ENCODE results near the gene NTHL1. TPM values are rescaled to one million over a fixed set of nuclear protein-coding genes. Genes with fewer than 3 reads are reported as not detected.
"Not testable (repeated sequence)": the region's sequence is repeated elsewhere in the genome, so short reads cannot be mapped to it uniquely, and the experiment has no call there.

The NTHL1 gene
- polyA plus RNA-seq, 1 experiment = 10.7 TPM

- Histone ChIP-seq H3K9me3 (ENCODE audit: control insufficient read depth, insufficient read depth, low read length) (no peaks in the 10 kb centered on the region; the same call in 1 of the 2 replicates), H3K4me3 (ENCODE audit: low read depth, low read length) (peak overlapping the region; percentile 20; the same call in 1 of the 2 replicates), H3K27ac (ENCODE audit: low read depth, low read length) (peak overlapping the region; percentile 95), H3K27me3 (ENCODE audit: control insufficient read depth, insufficient read depth, low read length) (no peaks in the 10 kb centered on the region)
- TF ChIP-seq CTCF (IDR thresholded peaks at IDR 0.05; ENCODE audit: low read depth, low read length) = no peak
- ChIA-PET CTCF (interaction anchor here (1.5 kb wide), 1 partner anchor 14 kb away, joined by 6 read pairs; no protein-coding TSS in a partner anchor), POLR2A (interaction anchor here (0.6 to 1.8 kb wide), 5 partner anchors 11 to 432 kb away, joined by 3 to 9 read pairs (median 4); partner anchors contain the start of genes NTHL1, TRAF7 and TSC2)
- no peak for DNase-seq (ENCODE audit: low read depth, low spot score)
Measured at GRCh38 chr16:2036200-2036966, 11.3 kb downstream of the NTHL1 start.

- Histone ChIP-seq H3K27me3 (ENCODE audit: control insufficient read depth, insufficient read depth, low read length) (no peaks in the 10 kb centered on the region), H3K9me3 (ENCODE audit: control insufficient read depth, insufficient read depth, low read length) (no peaks in the 10 kb centered on the region; the same call in 1 of the 2 replicates), H3K4me3 (ENCODE audit: low read depth, low read length) (peak overlapping the region; percentile 20; the same call in 1 of the 2 replicates), H3K27ac (ENCODE audit: low read depth, low read length) (peak overlapping the region; percentile 95)
- POLR2A ChIA-PET = interaction anchor here (0.6 to 1.8 kb wide), 4 partner anchors 12 to 433 kb away, joined by 3 to 9 read pairs (median 6); partner anchors contain the start of genes NTHL1, TRAF7 and TSC2
- CTCF ChIA-PET = interaction anchor here (1.5 kb wide), 1 partner anchor 13 kb away, joined by 6 read pairs; no protein-coding TSS in a partner anchor
- DNase-seq (ENCODE audit: low read depth, low spot score) = peak; percentile 43
- TF ChIP-seq CTCF (IDR thresholded peaks at IDR 0.05; ENCODE audit: low read depth, low read length) = no peak
Measured at GRCh38 chr16:2035431-2036199, 12.0 kb downstream of the NTHL1 start.

- no peak for TF ChIP-seq CTCF (IDR thresholded peaks at IDR 0.05; ENCODE audit: low read depth, low read length)
- DNase-seq (ENCODE audit: low read depth, low spot score) = no peak
- H3K4me3 ChIP-seq (ENCODE audit: low read depth, low read length) = no peak overlapping the region
- no peaks in the 10 kb centered on the region; the same call in 1 of the 2 replicates for H3K9me3 ChIP-seq (ENCODE audit: control insufficient read depth, insufficient read depth, low read length)
- H3K27ac ChIP-seq (ENCODE audit: low read depth, low read length) = peak overlapping the region; percentile 95
- CTCF ChIA-PET = interaction anchor here (0.6 to 1.5 kb wide), 2 partner anchors 12 to 19 kb away, joined by 3 to 6 read pairs; no protein-coding TSS in a partner anchor
- POLR2A ChIA-PET = interaction anchor here (1.0 to 1.8 kb wide), 3 partner anchors 13 to 121 kb away, joined by 3 to 9 read pairs (median 4); partner anchors contain the start of genes NTHL1, TRAF7 and TSC2
- H3K27me3 ChIP-seq (ENCODE audit: control insufficient read depth, insufficient read depth, low read length) = no peaks in the 10 kb centered on the region
Measured at GRCh38 chr16:2034696-2035430, 12.8 kb downstream of the NTHL1 start.

- DNase-seq (ENCODE audit: low read depth, low spot score); H3K27me3 ChIP-seq (ENCODE audit: control insufficient read depth, insufficient read depth, low read length); H3K9me3 ChIP-seq (ENCODE audit: control insufficient read depth, insufficient read depth, low read length): not testable (repeated sequence)
- Histone ChIP-seq H3K4me3 (ENCODE audit: low read depth, low read length) (peak overlapping the region; percentile 36), H3K27ac (ENCODE audit: low read depth, low read length) (peak overlapping the region; percentile 87)
- ChIA-PET CTCF (interaction anchor here (1.1 kb wide), 1 partner anchor 12 kb away, joined by 4 read pairs; no protein-coding TSS in a partner anchor), POLR2A (interaction anchor here (1.1 to 2.2 kb wide), 4 partner anchors 12 to 121 kb away, joined by 3 to 14 read pairs (median 6); partner anchors contain the start of genes NTHL1, RPS2, TRAF7 and TSC2)
Measured at GRCh38 chr16:2033909-2034695, 13.5 kb downstream of the NTHL1 start.
